Measurements from ENCODE around the gene CCDC102B.
A peak's percentile ranks its signal among the peaks of the same experiment; 100 is the strongest.
"Not testable (repeated sequence)": the region's sequence is repeated elsewhere in the genome, so short reads cannot be mapped to it uniquely, and the experiment has no call there.

Gene CCDC102B

DNA sequence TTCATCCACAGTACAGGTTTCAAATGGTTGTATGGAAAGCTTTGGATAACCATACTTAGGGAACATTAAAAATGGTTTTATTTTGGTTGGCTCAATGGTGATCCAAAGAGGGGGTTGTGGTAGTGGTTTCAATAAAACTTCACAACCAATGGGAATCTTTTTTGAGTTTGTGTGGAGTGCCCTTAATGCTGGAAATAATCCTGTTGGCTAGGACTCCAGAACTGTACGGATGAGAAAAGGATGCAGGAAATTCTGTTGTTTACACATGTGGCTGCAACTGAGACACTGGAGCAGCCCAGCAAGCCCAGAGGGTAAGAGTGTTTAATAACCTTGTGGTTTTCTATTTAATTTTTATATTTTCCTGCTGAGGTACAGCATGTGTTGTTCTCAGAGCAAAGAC, at the start of gene CCDC102B:
Gene CCDC102B (plus strand): TSS at position 210 of the 400 bp plus-strand sequence. CDS start 38,684 bp downstream, outside the sequence.
- peak; percentile 13 for DNase-seq

DNA sequence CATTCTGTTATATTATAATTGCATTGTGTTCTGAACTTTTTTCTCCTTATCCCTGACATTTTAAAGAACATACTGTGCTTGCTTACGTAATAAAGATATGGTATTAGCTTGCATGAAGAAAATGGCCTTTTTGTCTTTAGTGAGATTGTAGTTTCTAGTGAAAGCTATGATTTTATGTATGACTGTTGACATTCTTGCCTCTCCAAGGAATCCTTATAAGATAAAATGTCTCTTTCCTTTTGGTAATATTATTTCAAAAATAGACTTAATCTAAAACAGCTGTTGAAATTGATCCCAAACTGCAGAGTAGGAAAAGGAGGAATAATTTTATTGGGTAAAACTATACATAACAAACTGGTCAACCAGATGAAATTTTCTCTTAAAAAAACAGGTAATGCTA, 40.8 kb upstream of the CCDC102B start:
- DNase-seq: no peak

DNA sequence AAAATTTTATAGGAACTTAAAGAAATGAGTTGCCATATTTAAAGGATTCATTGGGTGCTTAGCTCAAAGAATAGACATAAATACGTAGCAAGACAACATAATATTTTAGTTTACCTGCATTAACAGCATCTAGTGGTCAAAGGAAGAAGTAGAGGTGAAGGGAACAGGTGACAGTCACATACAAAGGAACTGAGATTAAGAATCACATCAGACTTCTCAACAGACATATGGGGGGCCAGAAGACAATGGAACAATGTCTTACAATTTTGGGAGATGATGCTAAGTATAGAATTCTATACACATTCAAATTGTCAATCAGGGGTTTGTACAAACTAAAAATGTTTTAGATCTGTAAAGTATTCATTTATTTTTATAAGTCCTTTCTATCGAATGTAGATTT, 38.6 kb upstream of the CCDC102B start:
- DNase-seq: no peak

DNA sequence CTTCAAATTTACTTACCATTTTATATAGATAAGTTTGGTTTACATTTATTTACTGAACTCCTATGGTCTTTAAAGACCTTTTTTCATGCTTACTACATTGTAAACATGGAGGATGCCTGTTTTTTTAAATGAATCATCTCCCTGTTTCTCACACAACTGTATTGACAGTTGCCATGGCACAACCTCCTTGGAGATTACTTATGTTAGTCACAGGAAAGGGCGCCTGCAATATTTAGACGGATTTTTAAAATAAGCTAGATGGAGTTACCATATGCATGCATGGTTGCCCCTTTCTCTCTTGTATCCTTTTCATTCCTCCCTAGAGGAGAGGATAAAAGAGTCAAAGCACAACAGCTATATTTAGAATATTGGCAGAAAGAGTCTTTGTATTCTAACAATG, 34.8 kb upstream of the CCDC102B start:
- no peak for DNase-seq

DNA sequence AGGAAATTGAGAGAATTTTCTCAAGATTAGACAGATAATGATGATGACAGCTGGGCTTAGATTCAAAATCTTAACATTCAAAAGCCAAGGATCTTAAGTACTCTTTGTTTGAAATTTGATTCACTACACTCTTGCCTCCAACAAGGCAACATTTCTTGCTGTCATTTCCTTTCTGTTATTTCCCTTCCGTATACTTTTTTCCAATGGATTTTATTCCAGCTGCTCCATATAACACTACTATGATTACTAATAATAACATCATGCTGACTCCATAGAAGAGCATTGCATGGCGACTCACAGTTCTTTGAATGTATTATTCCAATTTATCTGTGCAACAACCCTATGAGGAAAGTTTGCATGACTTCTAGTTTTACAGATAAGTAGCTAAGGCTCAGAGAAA, 33.9 kb upstream of the CCDC102B start:
- DNase-seq: no peak

DNA sequence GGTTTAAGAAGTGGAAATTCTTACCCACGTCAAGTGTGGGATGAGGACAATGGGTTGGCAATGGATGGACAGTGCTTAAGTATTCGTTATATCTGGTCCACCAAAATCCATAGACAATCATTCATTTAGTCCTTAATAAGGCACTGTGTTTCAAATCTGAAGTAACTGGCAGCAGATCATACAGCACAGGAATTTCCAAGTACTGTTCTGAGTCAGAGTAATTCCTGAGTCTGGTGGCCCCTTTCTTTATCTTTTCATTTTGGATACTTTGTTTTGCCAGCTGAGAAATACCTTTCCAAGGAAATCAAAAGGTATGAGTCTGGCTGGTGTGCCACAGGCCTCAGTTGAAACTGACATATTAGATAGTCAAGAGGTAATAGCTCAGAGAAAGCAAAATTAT, 31.4 kb upstream of the CCDC102B start:
- DNase-seq: no peak

DNA sequence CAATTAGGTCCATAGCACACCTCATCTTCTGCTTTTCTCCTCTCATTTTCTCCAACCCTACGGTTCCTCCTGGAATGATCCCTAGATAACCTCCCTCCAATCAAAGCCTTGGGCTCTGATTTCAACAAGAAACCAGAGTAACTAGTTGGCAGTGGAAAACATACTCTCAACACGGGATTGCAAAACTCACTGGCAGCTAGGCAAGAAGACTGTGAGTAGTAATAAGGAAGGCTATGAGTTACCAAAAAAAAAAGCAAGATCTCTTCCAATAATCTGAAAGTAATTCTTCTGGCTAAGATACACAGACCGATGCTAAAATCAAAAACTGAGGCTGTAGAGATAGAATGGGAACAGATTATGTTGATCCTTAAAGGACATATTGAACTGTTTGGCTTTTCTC, 28.4 kb upstream of the CCDC102B start:
- DNase-seq: no peak

DNA sequence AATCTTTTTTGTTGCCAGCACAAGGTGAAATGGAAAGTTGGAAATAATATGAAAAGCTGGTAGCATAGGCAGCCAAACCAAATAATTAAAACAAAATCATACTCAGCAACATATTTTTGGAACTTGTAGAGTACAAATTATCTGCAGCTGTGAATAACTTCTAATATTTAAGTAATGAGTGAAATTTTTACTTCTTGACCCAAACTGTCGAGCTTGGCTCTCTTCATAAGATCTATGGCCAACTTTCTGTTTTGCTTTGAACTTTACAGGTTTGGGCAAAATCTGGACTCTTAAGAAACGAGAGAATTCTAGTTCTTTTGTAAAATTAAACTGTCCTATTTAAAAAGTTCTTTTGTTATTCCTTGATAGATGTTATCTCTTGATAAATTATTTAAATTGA, 25.6 kb upstream of the CCDC102B start:
- DNase-seq: no peak

DNA sequence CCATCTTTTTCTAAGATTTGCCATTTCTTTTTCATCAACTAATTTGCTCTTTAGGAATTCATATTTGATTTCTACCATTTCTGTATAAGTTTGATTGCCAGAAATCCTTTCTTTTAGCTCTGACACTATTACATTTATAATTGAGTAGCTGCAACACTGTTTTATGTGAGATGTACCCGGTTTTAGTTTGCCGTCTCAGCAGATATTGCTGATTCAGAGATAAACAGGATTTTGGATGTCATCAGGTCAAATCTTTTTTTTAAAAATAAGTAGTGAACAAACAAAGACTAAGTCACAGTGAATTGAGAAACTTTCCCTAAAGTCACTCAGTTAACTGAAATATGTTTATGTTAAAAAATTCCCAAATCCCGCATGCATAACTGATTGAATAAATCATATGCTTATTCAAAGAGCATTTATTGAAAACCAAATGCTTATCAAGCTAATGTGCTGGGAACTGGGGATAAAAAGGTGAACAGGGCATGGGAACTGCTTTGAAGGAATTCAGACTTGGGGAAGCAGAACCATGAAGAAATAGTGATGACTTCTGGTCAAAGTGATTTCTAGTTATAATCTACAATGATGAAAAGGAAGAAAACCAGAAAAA, 19.5 kb upstream of the CCDC102B start:
- DNase-seq: no peak

DNA sequence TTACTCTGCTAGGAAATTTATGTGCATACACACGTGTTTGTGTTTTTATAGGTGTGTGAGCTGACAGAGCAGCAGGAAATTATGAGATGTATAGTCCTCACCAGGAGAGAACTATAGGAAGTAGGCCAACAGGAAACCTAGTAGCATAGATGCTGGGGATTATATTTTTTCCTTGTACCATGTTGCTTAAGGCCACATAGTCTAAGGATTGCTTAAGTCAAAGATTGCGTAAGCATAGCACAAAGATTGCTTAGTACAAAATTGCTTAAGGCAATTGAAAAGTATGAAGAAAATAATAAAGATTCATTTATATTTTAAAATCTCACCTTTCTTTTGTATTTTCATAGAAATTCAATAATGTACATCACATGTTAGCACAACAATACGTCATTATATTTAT, 18.7 kb upstream of the CCDC102B start:
- no peak for DNase-seq

DNA sequence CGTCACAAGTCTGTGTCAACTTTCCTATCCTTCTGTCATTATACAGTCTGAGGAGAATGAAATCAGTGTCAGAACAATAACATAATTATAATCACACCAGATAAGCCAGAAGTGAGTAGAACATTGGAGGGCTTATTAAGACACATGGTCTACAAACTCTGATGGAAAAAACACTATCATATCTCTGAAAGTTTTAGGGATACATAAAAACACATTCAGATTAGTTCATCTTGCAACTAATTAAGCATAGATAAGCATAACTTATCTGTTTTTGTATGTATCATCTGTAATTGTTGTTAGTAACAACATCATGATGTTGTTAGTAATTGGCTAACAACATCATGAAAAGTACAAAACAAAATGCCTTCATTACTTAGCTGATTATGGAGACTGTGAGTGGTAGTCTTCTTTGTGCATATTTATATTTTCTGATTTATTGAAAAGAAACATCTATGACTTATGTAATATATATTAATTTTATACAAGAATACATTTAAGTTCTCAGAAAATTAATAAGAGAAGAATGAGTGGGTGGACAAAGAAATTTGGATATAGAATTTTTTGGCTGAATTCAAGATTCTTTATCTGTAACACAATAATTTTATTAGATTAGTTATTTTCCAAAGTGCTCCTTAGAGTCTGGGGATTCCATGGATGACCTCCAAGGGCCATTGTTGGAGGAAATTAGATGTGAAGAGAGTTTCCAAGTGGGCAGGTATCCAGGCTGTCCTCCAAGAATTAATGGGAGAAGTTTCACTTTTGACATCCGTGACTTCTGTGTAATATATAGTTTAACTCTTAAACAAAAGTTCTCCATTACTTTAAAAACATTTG, 16.9 kb upstream of the CCDC102B start:
- no peak for DNase-seq

DNA sequence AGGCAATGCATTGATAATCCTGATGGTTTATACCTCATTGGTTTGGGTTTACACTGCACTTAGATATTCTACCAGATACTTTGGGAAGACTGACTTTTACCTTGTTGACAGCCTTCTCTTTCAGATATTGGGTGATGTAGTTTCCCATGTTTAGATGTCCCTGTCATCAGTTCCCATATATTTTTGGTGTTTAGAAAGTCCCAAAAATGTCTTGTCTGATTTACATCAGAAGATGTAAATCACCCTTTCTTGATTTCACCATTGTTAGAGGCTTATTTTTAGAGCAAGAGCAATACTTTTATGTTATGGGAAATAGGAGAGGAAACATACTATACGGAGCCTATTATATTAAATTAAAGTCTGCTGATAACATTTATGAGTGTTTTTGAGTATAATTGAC, 14.4 kb upstream of the CCDC102B start:
- no peak for DNase-seq

DNA sequence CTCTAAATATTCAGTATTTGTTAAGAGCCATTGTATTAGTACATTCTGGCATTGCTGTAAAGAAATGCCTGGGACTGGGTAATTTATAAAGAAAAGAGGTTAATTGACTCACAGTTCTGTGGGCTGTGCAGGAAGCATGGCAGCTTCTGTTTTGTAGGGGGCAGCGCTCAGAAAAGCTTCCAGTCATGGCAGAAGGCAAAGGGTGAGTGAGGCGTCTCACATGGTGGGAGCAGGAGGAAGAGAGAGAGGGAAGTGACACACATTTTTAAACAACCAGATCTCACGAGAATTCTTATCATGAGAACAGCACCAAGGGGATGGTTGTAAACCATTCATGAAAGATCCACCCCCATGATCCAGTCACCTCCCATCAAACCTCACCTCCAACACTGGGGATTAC, 13.8 kb upstream of the CCDC102B start:
- no peak for DNase-seq

DNA sequence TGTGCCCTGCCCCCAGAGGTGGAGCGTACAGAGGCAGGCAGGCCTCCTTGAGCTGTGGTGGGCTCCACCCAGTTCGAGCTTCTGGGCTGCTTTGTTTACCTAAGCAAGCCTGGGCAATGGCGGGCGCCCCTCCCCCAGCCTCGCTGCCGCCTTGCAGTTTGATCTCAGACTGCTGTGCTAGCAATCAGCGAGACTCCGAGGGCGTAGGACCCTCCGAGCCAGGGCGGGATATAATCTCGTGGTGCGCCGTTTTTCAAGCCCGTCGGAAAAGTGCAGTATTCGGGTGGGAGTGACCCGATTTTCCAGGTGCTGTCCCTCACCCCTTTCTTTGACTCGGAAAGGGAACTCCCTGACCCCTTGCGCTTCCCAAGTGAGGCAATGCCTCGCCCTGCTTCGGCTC, 7.6 kb upstream of the CCDC102B start:
- DNase-seq: not testable (repeated sequence)

DNA sequence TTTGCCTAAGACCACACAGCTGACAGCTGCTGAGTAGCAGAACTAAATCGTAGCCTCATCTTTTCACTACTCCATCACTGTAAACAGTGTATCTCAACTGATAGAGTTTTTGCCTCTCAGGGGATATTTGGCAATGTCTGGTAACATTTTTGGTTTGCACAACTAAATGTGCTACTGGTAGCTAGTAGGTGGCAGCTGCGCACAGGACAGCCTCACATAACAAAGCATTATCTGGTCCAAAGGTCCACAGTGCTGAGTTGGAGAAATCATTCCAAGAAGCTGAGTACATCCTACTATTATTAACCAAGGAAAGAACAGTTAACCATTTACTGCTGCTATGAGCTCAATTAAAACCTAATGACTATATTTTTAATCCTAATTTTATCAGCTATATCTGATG, 6.1 kb upstream of the CCDC102B start:
- no peak for DNase-seq

DNA sequence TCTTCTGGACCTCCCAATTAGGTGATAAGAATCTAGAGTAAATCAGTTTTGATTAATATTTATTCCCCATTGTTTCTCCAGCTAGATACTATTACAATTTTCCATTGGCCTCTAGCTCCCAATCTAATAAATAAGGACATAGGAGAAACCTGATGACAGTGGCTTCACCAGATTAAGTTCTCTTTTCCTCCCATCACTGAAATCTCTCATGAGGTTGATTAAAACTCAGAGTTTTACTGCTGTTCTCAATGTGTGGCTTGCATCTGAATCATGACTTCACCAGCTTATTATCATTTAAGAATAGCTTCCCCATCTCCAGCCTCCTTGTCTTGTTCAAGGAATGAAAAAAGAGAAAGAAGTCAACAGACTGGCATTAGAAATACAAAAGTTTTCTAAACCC, 3.9 kb upstream of the CCDC102B start:
- DNase-seq: no peak

DNA sequence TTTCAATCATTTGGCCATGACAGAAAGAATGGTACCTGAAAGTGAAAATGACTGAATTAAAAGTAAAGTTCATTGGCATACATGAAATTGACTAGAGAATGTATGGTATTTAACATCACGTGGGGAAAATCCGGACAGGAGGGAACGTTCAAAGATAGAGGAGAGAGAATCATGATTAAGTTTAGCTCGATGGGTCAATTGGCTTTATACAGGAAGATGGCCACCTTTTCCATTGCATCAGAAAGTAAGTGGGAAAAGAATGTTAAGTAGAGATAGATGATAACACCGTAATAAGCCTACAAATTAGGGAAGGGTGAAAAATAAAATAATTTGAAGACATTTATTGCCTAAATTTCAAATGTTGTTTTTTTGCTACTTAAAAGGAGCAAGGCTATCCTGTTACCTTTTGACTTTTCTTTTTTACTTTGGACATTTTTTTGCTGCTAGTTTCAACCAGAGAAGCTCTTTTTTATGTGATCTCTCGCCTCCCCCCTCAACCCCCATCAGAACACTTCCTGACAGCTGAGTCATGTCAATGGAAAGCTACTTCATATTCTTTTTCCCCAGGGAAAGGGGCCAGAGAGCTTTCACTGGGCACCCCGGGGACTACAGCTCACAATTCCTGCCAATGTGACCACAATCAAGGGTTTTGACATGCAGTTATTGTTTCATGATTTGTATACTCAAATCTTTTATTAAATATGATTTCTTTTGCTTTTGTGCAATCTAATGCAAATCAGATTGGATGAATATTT, 767 bp upstream of the CCDC102B start:
- DNase-seq: no peak

DNA sequence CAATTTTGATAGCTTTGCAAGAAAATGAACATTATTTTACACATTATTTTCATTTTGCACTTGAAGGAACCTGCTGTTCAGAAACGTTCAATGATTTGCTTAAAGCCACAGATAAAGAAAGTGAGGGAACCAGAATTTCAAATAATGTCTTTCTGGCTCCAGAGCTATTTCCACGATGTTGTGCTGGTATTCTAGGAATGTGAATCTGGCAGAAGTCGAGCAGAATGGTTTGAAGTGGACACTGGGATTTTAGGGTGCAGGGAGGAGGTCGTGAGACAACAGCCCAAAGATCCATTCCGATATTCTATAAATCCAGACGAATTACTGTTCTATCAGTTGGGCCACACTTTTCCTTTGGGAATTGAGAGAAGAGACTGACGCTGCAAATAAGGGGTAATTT, 2.2 kb downstream of the CCDC102B start:
- DNase-seq: no peak

DNA sequence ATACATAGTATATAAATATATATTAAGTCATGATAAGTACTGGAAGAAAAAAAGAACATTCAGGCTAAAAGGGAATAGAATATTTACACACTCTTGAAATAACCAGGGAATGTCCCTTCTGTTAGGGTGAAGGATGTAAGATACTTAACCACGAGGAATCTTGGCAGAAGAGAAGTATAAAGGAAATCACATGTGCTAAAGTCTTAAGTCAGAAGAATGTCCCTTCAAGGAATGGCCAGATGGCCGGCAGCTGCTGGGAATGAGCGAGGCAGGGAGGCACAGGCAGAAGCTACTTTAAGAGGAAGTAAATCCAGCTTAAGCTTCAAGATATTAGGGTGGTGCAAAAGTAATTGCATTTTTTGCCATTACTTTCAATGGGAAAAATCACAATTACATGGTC, 5.5 kb downstream of the CCDC102B start:
- DNase-seq: no peak

DNA sequence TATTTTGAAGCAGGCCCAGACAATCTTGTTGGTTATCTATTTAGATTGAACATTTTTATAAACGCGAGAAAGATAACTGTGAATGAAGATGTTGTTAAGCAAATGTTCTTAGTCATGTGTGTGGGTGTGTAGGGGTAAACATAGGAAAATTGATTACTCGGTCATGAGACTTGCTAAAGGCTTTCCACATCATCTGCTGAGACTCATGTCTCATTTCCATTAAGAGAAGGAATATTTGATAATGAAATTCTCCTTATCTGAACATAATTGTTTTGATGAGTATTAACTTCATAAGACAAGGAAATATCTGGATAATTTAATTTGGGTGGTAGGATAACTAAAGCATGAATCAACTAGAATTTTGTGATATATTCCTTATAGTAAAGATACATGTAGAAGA, 19.7 kb downstream of the CCDC102B start:
- DNase-seq: no peak

DNA sequence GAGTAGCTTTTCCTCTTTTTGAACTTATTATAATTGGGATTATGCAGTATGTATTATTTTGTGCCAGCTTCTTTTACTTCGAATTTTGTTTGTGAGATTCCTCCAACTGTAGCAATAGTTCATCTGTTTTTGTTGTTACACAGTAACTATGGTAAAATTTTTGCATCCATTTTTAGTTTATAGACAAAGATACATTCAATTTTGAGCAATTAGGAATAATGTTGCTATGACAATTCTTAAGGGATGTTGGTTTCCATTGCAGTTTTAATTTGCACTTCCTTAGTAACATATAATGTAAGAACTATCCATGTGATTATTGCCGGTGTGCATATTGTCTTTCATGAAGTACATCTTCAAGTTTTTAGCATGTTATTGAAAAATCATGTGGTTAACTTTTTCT, 20.7 kb downstream of the CCDC102B start:
- DNase-seq: no peak

DNA sequence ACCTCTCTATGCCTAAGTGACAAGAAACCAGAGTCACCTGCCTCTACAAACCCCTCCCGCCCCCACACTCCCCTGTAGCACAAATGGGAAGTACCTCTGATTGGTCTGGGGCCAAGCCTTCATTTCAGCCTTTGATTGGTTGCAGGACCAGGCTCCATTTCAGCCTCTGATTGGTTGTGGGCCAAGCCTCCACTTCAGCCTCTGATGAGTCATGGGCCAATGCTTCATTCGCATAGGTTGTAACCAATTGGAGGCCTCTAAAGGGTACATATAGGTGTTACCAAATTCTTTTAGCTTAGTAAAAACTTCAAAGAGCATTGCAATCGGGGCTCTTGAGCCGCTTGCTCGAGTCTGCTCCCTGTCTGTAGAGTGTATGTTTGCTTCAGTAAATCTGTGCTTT, 25.0 kb downstream of the CCDC102B start:
- DNase-seq: no peak

DNA sequence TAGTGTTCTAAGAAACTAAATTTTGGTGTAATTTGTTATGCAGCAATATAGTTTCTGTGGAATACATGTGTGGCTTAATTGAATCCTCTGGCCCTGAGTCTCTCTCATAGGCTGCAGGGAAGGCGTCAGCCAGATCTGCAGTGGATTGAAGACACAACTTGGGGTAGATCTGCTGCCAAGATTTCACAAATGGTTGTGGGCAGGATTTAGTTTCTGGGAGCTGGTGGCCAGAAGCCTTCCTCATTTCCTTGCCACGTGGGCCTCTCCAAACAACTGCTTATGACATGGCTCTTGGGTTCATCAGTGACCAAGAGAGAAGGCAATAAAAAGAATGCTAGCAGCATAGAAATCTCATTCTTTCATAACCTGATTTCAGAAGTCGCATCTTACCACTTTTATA, 28.2 kb downstream of the CCDC102B start:
- no peak for DNase-seq

Measured in NCI-H748 treated with DMSO at 0.1 percent for 48 hours (cell line).